Ovary (tissue), 3 donors: ENCODE measurements around the gene CMPK2.

Source experiments
- CTCF ChIP-seq, 3 donors: fragments of 450-650 bp in 2 of 3; fragments of 200-600 bp in 1 of 3; IDR thresholded peaks; one replicate each; pipeline versions ENCODE4 v1.5.1 to v1.8.0; 2016 to 2022; ENCODE audit warnings: antibody characterized with exemption in 3 of 3, mild to moderate bottlenecking in 1 of 3
- POLR2A ChIP-seq: fragments of 450-650 bp; IDR thresholded peaks from one replicate; pipeline ENCODE4 v1.6.1; 2017; ENCODE audit warnings: antibody characterized with exemption, mild to moderate bottlenecking, moderate library complexity
- donor health status: DM: no; HTN: no; CAD: no.

- TF ChIP-seq CTCF (IDR thresholded peaks at IDR 0.05): no peak
- no peak for TF ChIP-seq POLR2A
Measured at GRCh38 chr2:6915399-6915798, 49.7 kb upstream of the CMPK2 start.
